HCT116 (cell line): Measurements from ENCODE around the gene EFCAB5. TPM values are rescaled to one million over a fixed set of nuclear protein-coding genes. Genes with fewer than 3 reads are reported as not detected.
A peak's percentile ranks its signal among the peaks of the same experiment; 100 is the strongest.

Experiments used
- ATAC-seq: fragments of 200-7000 bp; cut with Tn5 transposase; 2 replicates; pipeline ENCODE4 v1.9.1; 2020; ENCODE audit warnings: mild to moderate bottlenecking, moderate library complexity
- Bru-seq: library from RNA; stranded (reverse); fragments of 400-500 nt; gene quantifications from one replicate; lab custom pipeline; 2021; lab: Mats Ljungman, UMichigan
- BruChase-seq, 2 experiments: library from RNA; stranded (reverse); fragments of 400-500 nt; gene quantifications; one replicate each; lab custom pipeline; 2021; lab: Mats Ljungman, UMichigan
- BruUV-seq: library from RNA; stranded (reverse); fragments of 400-500 nt; replicated peaks from 2 replicates; lab custom pipeline; 2021; lab: Mats Ljungman, UMichigan
- CTCF ChIA-PET: fragments of 300-600 bp; sonication (Branson Sonifier 250); formaldehyde crosslinking; loops from one replicate; lab custom pipeline; 2021; ENCODE audit warnings: antibody characterized with exemption; lab: Charles Lee
- POLR2A ChIA-PET: fragments of 300-600, 350-600 bp; sonication (Branson Sonifier 250); formaldehyde crosslinking; loops from one replicate; lab custom pipeline; 2021; ENCODE audit warnings: antibody characterized with exemption; lab: Charles Lee
- RAD21 ChIA-PET, 2 experiments: fragments of 300-600 bp; sonication (Branson Sonifier 250); formaldehyde crosslinking; loops; one replicate each; lab custom pipeline; 2023; ENCODE audit warnings: low total read pairs in 2 of 2; ENCODE audit not compliant: uncharacterized antibody in 2 of 2, unreplicated experiment in 2 of 2, low non-redundant PET in 1 of 2; lab: Charles Lee
- DNase-seq: peaks from one replicate; pipeline ENCODE4 v3.0.0-alpha.2; 2010; ENCODE audit warnings: low read depth, low spot score
- H2AFZ ChIP-seq: fragments of 200-600 bp; shearing (Covaris generic), sonication (generic); 2 replicates; pipeline ENCODE4 v1.6.1; 2017; ENCODE audit warnings: low read depth, mixed run types, mixed read lengths, antibody characterized with exemption, low read length; ENCODE audit not compliant: poor library complexity, severe bottlenecking
- H3K27ac ChIP-seq: 2 replicates; pipeline ENCODE4 v1.5.1; 2012; ENCODE audit warnings: low read depth, low read length
- H3K27me3 ChIP-seq: fragments of 200-600 bp; sonication (generic); 2 replicates; pipeline ENCODE4 v1.6.1; 2016; ENCODE audit warnings: mixed run types, low read length, mixed read lengths; ENCODE audit not compliant: insufficient read depth
- H3K36me3 ChIP-seq, 2 experiments: fragments of 200-500 bp in 1 of 2; fragments of 200-600 bp in 1 of 2; sonication (Bioruptor generic) in 1 of 2; sonication (generic) in 1 of 2; 2 replicates each; pipeline versions ENCODE4 v1.5.1 to v1.6.1; 2014 to 2016; ENCODE audit warnings: low read length in 2 of 2, inconsistent platforms in 1 of 2, mixed read lengths in 1 of 2, mixed run types in 1 of 2; ENCODE audit not compliant: insufficient read depth in 2 of 2, control insufficient read depth in 1 of 2
- H3K4me1 ChIP-seq, 2 experiments: fragments of 200-600 bp in 1 of 2; sonication (generic) in 1 of 2; 2 replicates each; pipeline versions ENCODE4 v1.5.1 to v1.6.1; 2012 to 2017; ENCODE audit warnings: low read length in 2 of 2, inconsistent platforms in 1 of 2, mild to moderate bottlenecking in 1 of 2, mixed read lengths in 1 of 2, mixed run types in 1 of 2, moderate library complexity in 1 of 2; ENCODE audit not compliant: insufficient read depth in 2 of 2, control insufficient read depth in 1 of 2
- H3K4me2 ChIP-seq: fragments of 200-600 bp; sonication (generic); 2 replicates; pipeline ENCODE4 v1.6.1; 2017; ENCODE audit warnings: mixed run types, low read length, mixed read lengths
- H3K4me3 ChIP-seq, 2 experiments: fragments of 200-600 bp in 1 of 2; sonication (generic) in 1 of 2; replicated peaks in 1 of 2; 2 replicates each; pipeline ENCODE4 v1.5.1; 2011 to 2016; ENCODE audit warnings: low read length in 2 of 2, control low read depth in 1 of 2, low read depth in 1 of 2, mild to moderate bottlenecking in 1 of 2, mixed read lengths in 1 of 2, mixed run types in 1 of 2
- H3K79me2 ChIP-seq: fragments of 200-600 bp; sonication (generic); 2 replicates; pipeline ENCODE4 v1.6.1; 2017; ENCODE audit warnings: mild to moderate bottlenecking, mixed run types, low read length, moderate library complexity, mixed read lengths; ENCODE audit not compliant: insufficient read depth
- H3K9ac ChIP-seq: fragments of 200-600 bp; sonication (generic); 2 replicates; pipeline ENCODE4 v1.6.1; 2016; ENCODE audit warnings: low read length, mixed read lengths
- H3K9me2 ChIP-seq: fragments of 200-600 bp; sonication (generic), shearing (Covaris generic); 2 replicates; pipeline ENCODE4 v1.6.1; 2017; ENCODE audit warnings: mixed run types, mild to moderate bottlenecking, moderate library complexity; ENCODE audit not compliant: insufficient read depth
- H3K9me3 ChIP-seq, 2 experiments: fragments of 200-500 bp in 1 of 2; fragments of 200-600 bp in 1 of 2; sonication (Bioruptor generic) in 1 of 2; sonication (generic) in 1 of 2; 2 replicates each; pipeline ENCODE4 v1.6.1; 2014 to 2017; ENCODE audit warnings: low read length in 2 of 2, mixed read lengths in 2 of 2, inconsistent platforms in 1 of 2, low read depth in 1 of 2, mild to moderate bottlenecking in 1 of 2, mixed run types in 1 of 2, moderate library complexity in 1 of 2; ENCODE audit not compliant: control insufficient read depth in 1 of 2, insufficient read depth in 1 of 2
- H4K20me1 ChIP-seq: fragments of 200-600 bp; sonication (generic), shearing (Covaris generic); 2 replicates; pipeline ENCODE4 v1.6.1; 2017; ENCODE audit warnings: mixed run types, mild to moderate bottlenecking, moderate library complexity; ENCODE audit not compliant: insufficient read depth
- EZH2 ChIP-seq: fragments of 200-600 bp; sonication (generic); IDR thresholded peaks from 2 replicates; pipeline ENCODE4 v1.6.1; 2017; ENCODE audit warnings: antibody characterized with exemption, mixed run types
- POLR2AphosphoS5 ChIP-seq: IDR thresholded peaks from 2 replicates; pipeline ENCODE4 v1.6.1; 2011; ENCODE audit warnings: mild to moderate bottlenecking, low read depth, low read length, moderate library complexity
- RAD21 ChIP-seq: IDR thresholded peaks from 2 replicates; pipeline ENCODE4 v1.6.1; 2012; ENCODE audit warnings: low read depth, mild to moderate bottlenecking
- SIN3A ChIP-seq: IDR thresholded peaks from 2 replicates; pipeline ENCODE4 v1.6.1; 2012; ENCODE audit warnings: low read depth
- SP1 ChIP-seq: IDR thresholded peaks from 2 replicates; pipeline ENCODE4 v1.6.1; 2012; ENCODE audit warnings: low read depth
- TCF7L2 ChIP-seq: IDR thresholded peaks from 2 replicates; pipeline ENCODE4 v1.7.0; 2011; ENCODE audit warnings: borderline replicate concordance, inconsistent platforms; ENCODE audit not compliant: insufficient read depth, insufficient read length; ENCODE audit errors: extremely low read depth
- YY1 ChIP-seq: IDR thresholded peaks from 2 replicates; pipeline ENCODE4 v1.6.1; 2011; ENCODE audit warnings: low read length, low read depth, moderate library complexity, mild to moderate bottlenecking; ENCODE audit not compliant: insufficient replicate concordance; ENCODE audit errors: extremely low read depth
- ZNF274 ChIP-seq: fragments of 200-500 bp; sonication (Bioruptor generic); IDR thresholded peaks from 2 replicates; pipeline ENCODE4 v1.6.1; 2014; ENCODE audit warnings: mild to moderate bottlenecking, low read depth, low read length, inconsistent platforms
- intact Hi-C: fragments of 100-400 bp; cut with micrococcal nuclease; formaldehyde crosslinking; loops from 2 replicates; pipeline ENCODE4 v1.10.0; 2022
- long read RNA-seq: library from polyadenylated mRNA; unstranded; transcript quantifications from one replicate; pipeline ENCODE4 v2.0.0, GENCODE V29; 2021; ENCODE audit not compliant: unreplicated experiment
- polyA plus RNA-seq: library from polyadenylated mRNA; unstranded; fragments of >200 nt; gene quantifications from 2 replicates; pipeline ENCODE4 v1.2.1, GENCODE V29; 2012; ENCODE audit warnings: missing spikeins
- total RNA-seq: library from RNA; stranded (reverse); gene quantifications from one replicate; pipeline ENCODE4 v1.2.1, GENCODE V29; 2021; ENCODE audit not compliant: unreplicated experiment
- TF ChIP-seq, protein P1 (sequence below): IDR thresholded peaks from 2 replicates; pipeline ENCODE4 v1.6.1; 2011; ENCODE audit warnings: mild to moderate bottlenecking, low read length, moderate library complexity; ENCODE audit not compliant: insufficient replicate concordance; ENCODE audit errors: extremely low read depth
- TF ChIP-seq, protein P2 (sequence below): IDR thresholded peaks from 2 replicates; pipeline ENCODE4 v1.6.1; 2012
- TF ChIP-seq, protein P3 (sequence below): IDR thresholded peaks from 2 replicates; pipeline ENCODE4 v1.6.1; 2012
- TF ChIP-seq, protein P4 (sequence below): IDR thresholded peaks from 2 replicates; pipeline ENCODE4 v1.6.1; 2012; ENCODE audit warnings: low read depth

Gene EFCAB5
- 0.17 TPM for total RNA-seq
- polyA plus RNA-seq, result 0.31 and 0.32 TPM in 2 replicates
- Bru-seq, nascent RNA, result percentile 16 among the genes with signal in this experiment
- percentile 14 among the genes with signal in this experiment for BruChase-seq, experiment 1, labeled RNA remaining after a 6-hour chase
- percentile 17 among the genes with signal in this experiment for BruChase-seq, experiment 2, labeled RNA remaining after a 2-hour chase
- long read RNA-seq, partial matches to known transcripts, result 0 of 1 reads
- long read RNA-seq, other reads (novel, unspliced or antisense), result 1 of 1 reads

DNA sequence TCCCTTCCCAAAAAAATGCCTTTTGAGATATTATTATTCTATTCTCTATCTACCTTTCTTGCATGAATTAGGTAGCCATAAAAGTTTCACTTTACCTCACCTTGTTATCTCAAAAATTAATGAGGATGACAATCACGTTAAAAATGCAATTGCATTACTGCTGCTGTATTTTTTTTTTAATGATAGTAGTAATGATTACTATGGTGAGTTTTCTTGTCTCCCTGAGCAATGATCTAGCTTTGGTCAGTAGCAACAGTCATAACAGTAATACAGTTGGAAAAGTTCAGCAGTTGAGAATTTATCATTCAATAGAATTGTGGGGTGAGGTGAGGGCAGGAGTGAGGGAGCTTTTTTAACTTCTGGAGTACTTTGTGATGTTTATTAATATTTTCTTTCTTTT is at the start of gene EFCAB5:
Gene EFCAB5 (plus strand): TSS at position 301 of the 400 bp plus-strand sequence. CDS start 163 bp downstream, outside the sequence.
- no peak within 1 kb of the TSS for H3K4me3 ChIP-seq
- H3K27me3 ChIP-seq, result no peaks in the 10 kb centered on the region
- no peak for ATAC-seq
- H3K79me2 ChIP-seq, result no peaks in the 10 kb centered on the region
- POLR2A ChIA-PET, result no interaction called here
- BruUV-seq, result no TSS peak
- H3K4me2 ChIP-seq, result no peak within 1 kb of the TSS
- no peak within 1 kb of the TSS for H3K27ac ChIP-seq
- H3K4me1 ChIP-seq, result no peaks in the 10 kb centered on the region
- CTCF ChIA-PET, result interaction anchor here (4.5 kb wide), 1 partner anchor 10 kb away, joined by 28 read pairs; the partner anchor contains the start of gene SSH2
- no peak for DNase-seq
- H3K9me2 ChIP-seq, result no peaks in the 10 kb centered on the region
- no peaks in the 10 kb centered on the region for H3K9me3 ChIP-seq
- no peak within 1 kb of the TSS for H3K9ac ChIP-seq
- H4K20me1 ChIP-seq, result no peaks in the 10 kb centered on the region
- intact Hi-C loops, result no loop called here
- no peaks in the 10 kb centered on the region for H3K36me3 ChIP-seq
- RAD21 ChIA-PET, result no interaction called here
- H2AFZ ChIP-seq, result no peak within 1 kb of the TSS
- TF ChIP-seq, protein P1, sequence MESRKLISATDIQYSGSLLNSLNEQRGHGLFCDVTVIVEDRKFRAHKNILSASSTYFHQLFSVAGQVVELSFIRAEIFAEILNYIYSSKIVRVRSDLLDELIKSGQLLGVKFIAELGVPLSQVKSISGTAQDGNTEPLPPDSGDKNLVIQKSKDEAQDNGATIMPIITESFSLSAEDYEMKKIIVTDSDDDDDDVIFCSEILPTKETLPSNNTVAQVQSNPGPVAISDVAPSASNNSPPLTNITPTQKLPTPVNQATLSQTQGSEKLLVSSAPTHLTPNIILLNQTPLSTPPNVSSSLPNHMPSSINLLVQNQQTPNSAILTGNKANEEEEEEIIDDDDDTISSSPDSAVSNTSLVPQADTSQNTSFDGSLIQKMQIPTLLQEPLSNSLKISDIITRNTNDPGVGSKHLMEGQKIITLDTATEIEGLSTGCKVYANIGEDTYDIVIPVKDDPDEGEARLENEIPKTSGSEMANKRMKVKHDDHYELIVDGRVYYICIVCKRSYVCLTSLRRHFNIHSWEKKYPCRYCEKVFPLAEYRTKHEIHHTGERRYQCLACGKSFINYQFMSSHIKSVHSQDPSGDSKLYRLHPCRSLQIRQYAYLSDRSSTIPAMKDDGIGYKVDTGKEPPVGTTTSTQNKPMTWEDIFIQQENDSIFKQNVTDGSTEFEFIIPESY, result no peak
- TF ChIP-seq TCF7L2, result no peak
- TF ChIP-seq YY1, result no peak
- TF ChIP-seq EZH2, result no peak
- TF ChIP-seq, protein P2, sequence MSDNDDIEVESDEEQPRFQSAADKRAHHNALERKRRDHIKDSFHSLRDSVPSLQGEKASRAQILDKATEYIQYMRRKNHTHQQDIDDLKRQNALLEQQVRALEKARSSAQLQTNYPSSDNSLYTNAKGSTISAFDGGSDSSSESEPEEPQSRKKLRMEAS, result no peak
- TF ChIP-seq SP1, result no peak
- no peak for TF ChIP-seq ZNF274
- TF ChIP-seq, protein P3, sequence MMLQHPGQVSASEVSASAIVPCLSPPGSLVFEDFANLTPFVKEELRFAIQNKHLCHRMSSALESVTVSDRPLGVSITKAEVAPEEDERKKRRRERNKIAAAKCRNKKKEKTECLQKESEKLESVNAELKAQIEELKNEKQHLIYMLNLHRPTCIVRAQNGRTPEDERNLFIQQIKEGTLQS, result no peak
- no peak for TF ChIP-seq RAD21
- no peak for TF ChIP-seq SIN3A
- TF ChIP-seq, protein P4, sequence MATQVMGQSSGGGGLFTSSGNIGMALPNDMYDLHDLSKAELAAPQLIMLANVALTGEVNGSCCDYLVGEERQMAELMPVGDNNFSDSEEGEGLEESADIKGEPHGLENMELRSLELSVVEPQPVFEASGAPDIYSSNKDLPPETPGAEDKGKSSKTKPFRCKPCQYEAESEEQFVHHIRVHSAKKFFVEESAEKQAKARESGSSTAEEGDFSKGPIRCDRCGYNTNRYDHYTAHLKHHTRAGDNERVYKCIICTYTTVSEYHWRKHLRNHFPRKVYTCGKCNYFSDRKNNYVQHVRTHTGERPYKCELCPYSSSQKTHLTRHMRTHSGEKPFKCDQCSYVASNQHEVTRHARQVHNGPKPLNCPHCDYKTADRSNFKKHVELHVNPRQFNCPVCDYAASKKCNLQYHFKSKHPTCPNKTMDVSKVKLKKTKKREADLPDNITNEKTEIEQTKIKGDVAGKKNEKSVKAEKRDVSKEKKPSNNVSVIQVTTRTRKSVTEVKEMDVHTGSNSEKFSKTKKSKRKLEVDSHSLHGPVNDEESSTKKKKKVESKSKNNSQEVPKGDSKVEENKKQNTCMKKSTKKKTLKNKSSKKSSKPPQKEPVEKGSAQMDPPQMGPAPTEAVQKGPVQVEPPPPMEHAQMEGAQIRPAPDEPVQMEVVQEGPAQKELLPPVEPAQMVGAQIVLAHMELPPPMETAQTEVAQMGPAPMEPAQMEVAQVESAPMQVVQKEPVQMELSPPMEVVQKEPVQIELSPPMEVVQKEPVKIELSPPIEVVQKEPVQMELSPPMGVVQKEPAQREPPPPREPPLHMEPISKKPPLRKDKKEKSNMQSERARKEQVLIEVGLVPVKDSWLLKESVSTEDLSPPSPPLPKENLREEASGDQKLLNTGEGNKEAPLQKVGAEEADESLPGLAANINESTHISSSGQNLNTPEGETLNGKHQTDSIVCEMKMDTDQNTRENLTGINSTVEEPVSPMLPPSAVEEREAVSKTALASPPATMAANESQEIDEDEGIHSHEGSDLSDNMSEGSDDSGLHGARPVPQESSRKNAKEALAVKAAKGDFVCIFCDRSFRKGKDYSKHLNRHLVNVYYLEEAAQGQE, result no peak
- no peak for TF ChIP-seq POLR2AphosphoS5
- TF ChIP-seq, all 23 proteins: peak for 0
